Upper lobe of left lung (tissue), 4 donors: Measurements from ENCODE around the gene STAC3.

Source experiments
- CTCF ChIP-seq, 6 experiments: fragments of 450-650 bp in 4 of 6; fragments of 200-600 bp in 2 of 6; sonication (generic) in 2 of 6; IDR thresholded peaks; one replicate each; pipeline ENCODE4 v1.5.1; 2016 to 2019; ENCODE audit warnings: antibody characterized with exemption in 6 of 6
- POLR2A ChIP-seq, 4 donors: fragments of 450-650 bp; IDR thresholded peaks; one replicate each; pipeline ENCODE4 v1.5.1; 2016 to 2017; ENCODE audit warnings: antibody characterized with exemption in 4 of 4, mild to moderate bottlenecking in 2 of 4
- POLR2AphosphoS5 ChIP-seq, 2 donors: sonication (generic); formaldehyde crosslinking; IDR thresholded peaks; one replicate each; pipeline ENCODE4 v1.5.1; 2017; ENCODE audit warnings: antibody characterized with exemption in 2 of 2

GRCh38 chr12:57240926-57241401, 10.0 kb downstream of the STAC3 start:
- TF ChIP-seq CTCF (IDR thresholded peaks at IDR 0.05), result no peak
- TF ChIP-seq POLR2A (IDR thresholded peaks at IDR 0.05), result no peak
- TF ChIP-seq POLR2AphosphoS5 (IDR thresholded peaks at IDR 0.05), result no peak
